ENCODE results near the gene SLC9A8.
"Not testable (repeated sequence)": the region's sequence is repeated elsewhere in the genome, so short reads cannot be mapped to it uniquely, and the experiment has no call there.

The SLC9A8 gene

DNA sequence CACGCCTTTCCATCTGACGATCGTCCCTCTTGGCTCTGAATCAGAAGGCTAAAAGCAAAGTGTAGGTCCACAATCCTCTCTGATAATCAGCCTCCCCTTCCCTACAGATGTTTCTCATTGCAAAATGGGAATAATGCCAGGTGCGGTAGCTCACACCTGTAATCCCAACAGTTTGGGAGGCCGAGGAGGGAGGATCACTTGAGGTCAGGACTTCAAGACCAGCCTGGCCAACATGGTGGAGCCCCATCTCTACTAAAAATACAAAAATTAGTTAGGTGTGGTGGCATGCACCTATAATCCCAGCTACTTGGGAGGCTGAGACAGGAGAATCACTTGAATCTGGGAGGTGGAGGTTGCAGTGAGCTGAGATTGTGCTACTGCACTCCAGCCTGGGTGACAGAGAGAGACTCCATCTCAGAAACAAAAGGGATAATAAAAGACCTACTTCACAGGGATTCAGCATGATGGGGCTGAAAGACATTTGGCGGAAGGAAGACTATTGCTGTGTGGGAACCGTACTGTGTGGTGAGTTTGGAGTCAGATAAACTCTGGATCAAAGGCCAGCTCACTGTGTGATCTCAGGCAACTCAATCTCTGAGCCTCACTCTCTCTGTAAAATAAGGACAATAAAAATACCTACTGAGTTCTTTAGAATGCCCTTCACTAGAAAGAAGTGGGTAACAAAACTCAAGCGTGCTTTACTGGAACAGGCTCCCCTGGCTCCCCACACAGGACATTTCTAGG is 15.9 kb upstream of the SLC9A8 start:
- DNase-seq (ENCODE audit: insufficient read length, low spot score) (no peak), FAIRE-seq (no peak)
- TF ChIP-seq, protein P1, sequence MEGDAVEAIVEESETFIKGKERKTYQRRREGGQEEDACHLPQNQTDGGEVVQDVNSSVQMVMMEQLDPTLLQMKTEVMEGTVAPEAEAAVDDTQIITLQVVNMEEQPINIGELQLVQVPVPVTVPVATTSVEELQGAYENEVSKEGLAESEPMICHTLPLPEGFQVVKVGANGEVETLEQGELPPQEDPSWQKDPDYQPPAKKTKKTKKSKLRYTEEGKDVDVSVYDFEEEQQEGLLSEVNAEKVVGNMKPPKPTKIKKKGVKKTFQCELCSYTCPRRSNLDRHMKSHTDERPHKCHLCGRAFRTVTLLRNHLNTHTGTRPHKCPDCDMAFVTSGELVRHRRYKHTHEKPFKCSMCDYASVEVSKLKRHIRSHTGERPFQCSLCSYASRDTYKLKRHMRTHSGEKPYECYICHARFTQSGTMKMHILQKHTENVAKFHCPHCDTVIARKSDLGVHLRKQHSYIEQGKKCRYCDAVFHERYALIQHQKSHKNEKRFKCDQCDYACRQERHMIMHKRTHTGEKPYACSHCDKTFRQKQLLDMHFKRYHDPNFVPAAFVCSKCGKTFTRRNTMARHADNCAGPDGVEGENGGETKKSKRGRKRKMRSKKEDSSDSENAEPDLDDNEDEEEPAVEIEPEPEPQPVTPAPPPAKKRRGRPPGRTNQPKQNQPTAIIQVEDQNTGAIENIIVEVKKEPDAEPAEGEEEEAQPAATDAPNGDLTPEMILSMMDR (IDR thresholded peaks at IDR 0.05; ENCODE audit: insufficient read depth, missing control alignments): no peak

DNA sequence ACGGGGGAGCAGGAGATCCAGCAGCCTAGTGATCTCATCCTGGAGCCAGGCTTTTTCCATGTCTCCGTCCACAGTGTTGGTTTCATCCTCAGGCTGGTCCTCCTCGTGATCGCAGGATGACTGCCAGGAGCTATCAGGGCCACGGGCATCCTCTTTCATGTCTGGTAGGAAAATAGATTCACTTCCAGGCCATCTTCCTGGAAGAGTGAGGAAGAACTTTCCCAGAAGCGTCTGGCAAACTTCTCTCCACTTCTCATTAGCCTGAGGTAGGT is 15.3 kb upstream of the SLC9A8 start:
- TF ChIP-seq, protein P1 (IDR thresholded peaks at IDR 0.05; ENCODE audit: insufficient read depth, missing control alignments): no peak
- DNase-seq (ENCODE audit: insufficient read length, low spot score): no peak
- FAIRE-seq: no peak

DNA sequence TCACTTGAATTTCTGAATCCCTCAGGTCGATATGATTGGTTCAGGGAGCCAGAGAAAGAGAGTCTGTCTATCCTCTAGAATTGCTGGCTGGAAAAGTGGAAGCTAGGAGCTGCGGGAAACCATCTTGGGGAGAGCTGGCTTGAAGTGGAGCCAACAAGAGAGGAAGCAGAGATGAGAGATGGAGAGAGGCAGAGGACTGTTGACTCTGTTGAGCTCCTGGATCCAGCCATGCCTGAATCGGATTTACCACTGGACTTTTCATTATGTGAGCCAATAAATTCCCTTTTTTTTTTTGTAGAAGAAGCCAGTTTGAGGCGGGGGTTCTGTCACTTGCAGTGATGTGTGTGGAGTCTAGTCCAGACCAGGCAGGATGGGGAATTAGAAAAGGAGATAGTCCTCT is 13.9 kb upstream of the SLC9A8 start:
- FAIRE-seq: no peak
- TF ChIP-seq, protein P1 (IDR thresholded peaks at IDR 0.05; ENCODE audit: insufficient read depth, missing control alignments): no peak
- DNase-seq (ENCODE audit: insufficient read length, low spot score): no peak

DNA sequence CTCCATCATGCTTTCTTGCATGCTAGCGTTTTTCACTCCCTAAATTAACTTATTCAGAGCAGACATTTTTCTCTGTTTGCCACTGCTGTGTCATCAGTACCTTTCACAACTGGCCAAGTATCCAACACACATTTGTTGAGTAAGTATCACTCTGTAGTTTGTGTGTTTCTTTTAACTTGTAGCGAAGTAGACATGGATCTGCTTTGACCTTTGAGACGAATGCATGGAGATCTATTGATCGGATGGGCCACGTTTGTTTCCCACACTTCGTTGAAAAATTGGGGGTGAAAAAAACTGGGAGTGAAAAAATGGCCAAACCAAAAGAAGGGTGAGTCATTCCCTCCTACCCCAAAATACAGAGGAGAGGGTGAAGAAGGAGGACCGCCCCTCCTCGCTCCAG is 12.9 kb upstream of the SLC9A8 start:
- FAIRE-seq (no peak), DNase-seq (ENCODE audit: insufficient read length, low spot score) (no peak)
- TF ChIP-seq, protein P1 (IDR thresholded peaks at IDR 0.05; ENCODE audit: insufficient read depth, missing control alignments): no peak

DNA sequence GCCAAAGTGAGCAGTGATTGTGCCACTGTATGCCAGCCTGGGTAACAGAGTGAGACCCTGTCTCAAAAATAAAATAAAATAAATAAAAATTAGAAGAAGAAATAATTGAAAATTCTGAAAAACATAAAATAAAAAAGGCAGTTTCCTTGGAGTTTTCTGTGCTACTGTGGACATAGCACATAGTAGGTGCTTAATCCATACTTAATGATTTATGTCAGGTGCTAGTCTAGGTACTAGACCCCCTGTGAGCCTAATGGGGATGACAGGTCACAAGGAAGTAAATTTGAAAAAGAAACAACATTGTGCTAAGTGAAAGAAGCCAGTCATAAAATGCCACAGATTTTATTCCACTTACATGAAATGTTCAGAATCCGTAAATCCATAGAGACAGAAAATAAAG is 9.2 kb upstream of the SLC9A8 start:
- FAIRE-seq (no peak), DNase-seq (ENCODE audit: insufficient read length, low spot score) (no peak)
- TF ChIP-seq, protein P1 (IDR thresholded peaks at IDR 0.05; ENCODE audit: insufficient read depth, missing control alignments): no peak

DNA sequence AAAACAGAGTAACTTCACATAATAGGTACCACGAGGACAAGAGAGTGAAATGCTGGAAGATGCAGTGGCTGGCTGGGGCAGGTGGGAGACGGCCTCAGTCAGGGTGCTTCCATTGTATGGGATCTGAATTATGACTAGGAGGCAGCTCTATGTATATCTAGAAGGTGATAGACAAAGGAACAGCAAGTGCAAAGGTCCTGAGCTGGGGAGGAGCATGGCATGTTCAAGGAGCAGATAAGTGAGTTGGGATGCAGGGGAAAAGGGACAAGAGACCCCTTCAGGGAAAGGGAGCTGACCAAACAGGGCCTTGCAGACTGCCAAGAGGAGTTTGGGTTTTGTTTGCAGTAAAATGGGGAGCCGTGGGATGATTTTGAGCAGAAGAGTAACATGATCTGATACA is 8.3 kb upstream of the SLC9A8 start:
- DNase-seq (ENCODE audit: insufficient read length, low spot score) (no peak), FAIRE-seq (no peak)

DNA sequence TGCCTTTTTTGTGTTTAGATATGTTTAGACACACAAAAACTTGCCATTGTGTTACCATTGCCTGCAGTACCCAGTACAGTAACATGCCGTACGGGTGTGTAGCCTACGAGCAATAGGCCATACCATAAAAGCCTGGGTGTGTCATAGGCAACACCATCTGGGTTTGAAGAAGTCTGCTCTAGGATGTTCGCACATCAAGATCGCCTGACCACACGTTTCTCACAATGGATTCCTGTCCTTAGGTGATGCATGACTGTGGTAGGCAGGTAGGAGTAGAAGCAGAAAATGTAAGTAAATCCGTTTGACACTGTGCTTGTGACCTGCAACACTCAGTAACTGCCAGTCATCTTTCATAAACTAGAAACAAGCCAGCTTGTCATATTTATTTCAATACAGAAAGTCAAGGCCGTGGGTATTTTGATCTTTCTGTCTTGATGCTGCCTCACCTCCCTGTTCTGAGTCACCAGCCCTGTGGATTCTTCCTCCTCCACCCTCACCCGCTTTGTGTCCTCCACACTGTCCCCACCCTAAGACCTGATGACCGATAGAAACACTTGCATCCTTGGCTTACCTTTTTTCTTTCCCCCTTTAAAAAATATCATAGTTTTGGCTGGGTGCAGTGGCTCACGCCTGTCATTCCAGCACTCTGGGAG is 7.3 kb upstream of the SLC9A8 start:
- not testable (repeated sequence) for DNase-seq (ENCODE audit: insufficient read length, low spot score); FAIRE-seq

More for the DNA sequence above, 8.3 kb upstream of the SLC9A8 start:
- TF ChIP-seq, protein P1 (IDR thresholded peaks at IDR 0.05; ENCODE audit: insufficient read depth, missing control alignments): no peak

All from D721Med (cell line).